H9 (cell line): ENCODE measurements around the gene CPLX1. TPM values are rescaled to one million over a fixed set of nuclear protein-coding genes. Genes with fewer than 3 reads are reported as not detected.

Source experiments
- DNase-seq: peaks from one replicate; pipeline ENCODE4 v3.0.0-alpha.2; 2017
- H2AFZ ChIP-seq: one replicate; pipeline ENCODE4 v1.6.1; 2013; ENCODE audit warnings: mild to moderate bottlenecking, low read length, control low read depth, moderate library complexity
- H2AK5ac ChIP-seq: 2 replicates; pipeline ENCODE4 v1.6.1; 2013; ENCODE audit warnings: low read length, control low read depth, mixed read lengths; ENCODE audit not compliant: insufficient read length
- H2BK120ac ChIP-seq: one replicate; pipeline ENCODE4 v1.6.1; 2013; ENCODE audit warnings: low read depth, mild to moderate bottlenecking, low read length, control low read depth, inconsistent platforms; ENCODE audit not compliant: poor library complexity, severe bottlenecking
- H2BK12ac ChIP-seq: 2 replicates; pipeline ENCODE4 v1.6.1; 2013; ENCODE audit warnings: low read length, control low read depth, mixed read lengths, low read depth; ENCODE audit not compliant: insufficient read length
- H2BK15ac ChIP-seq: 2 replicates; pipeline ENCODE4 v1.6.1; 2013; ENCODE audit warnings: low read depth, low read length, control low read depth
- H2BK20ac ChIP-seq: one replicate; pipeline ENCODE4 v1.6.1; 2013; ENCODE audit warnings: low read depth, mild to moderate bottlenecking, low read length, control low read depth, inconsistent platforms; ENCODE audit not compliant: poor library complexity, severe bottlenecking
- H2BK5ac ChIP-seq: 2 replicates; pipeline ENCODE4 v1.6.1; 2013; ENCODE audit warnings: low read length, control low read depth, mixed read lengths; ENCODE audit not compliant: insufficient read length
- H3K14ac ChIP-seq: 2 replicates; pipeline ENCODE4 v1.6.1; 2013; ENCODE audit warnings: low read length, control low read depth; ENCODE audit not compliant: insufficient read depth
- H3K18ac ChIP-seq: 2 replicates; pipeline ENCODE4 v1.6.1; 2013; ENCODE audit warnings: low read depth, mild to moderate bottlenecking, mixed read lengths, low read length, control low read depth; ENCODE audit not compliant: insufficient read length
- H3K23ac ChIP-seq: 2 replicates; pipeline ENCODE4 v1.6.1; 2013; ENCODE audit warnings: low read length, control low read depth, mixed read lengths, low read depth; ENCODE audit not compliant: insufficient read length
- H3K23me2 ChIP-seq: 2 replicates; pipeline ENCODE4 v1.6.1; 2013; ENCODE audit warnings: low read depth, mild to moderate bottlenecking, mixed read lengths, low read length, control low read depth; ENCODE audit not compliant: insufficient read length, poor library complexity, severe bottlenecking
- H3K27ac ChIP-seq: 2 replicates; pipeline ENCODE4 v1.5.1; 2013; ENCODE audit warnings: low read length, control low read depth, mixed read lengths, low read depth; ENCODE audit not compliant: insufficient read length
- H3K27me3 ChIP-seq: 2 replicates; pipeline ENCODE4 v1.6.1; 2013; ENCODE audit warnings: low read length, control low read depth, inconsistent platforms; ENCODE audit not compliant: insufficient read depth
- H3K4ac ChIP-seq: 2 replicates; pipeline ENCODE4 v1.6.1; 2013; ENCODE audit warnings: low read depth, mild to moderate bottlenecking, control low read depth, inconsistent platforms, low read length, moderate library complexity
- H3K4me1 ChIP-seq: 2 replicates; pipeline ENCODE4 v1.6.1; 2013; ENCODE audit warnings: low read length, control low read depth, inconsistent platforms; ENCODE audit not compliant: insufficient read depth
- H3K4me2 ChIP-seq: 2 replicates; pipeline ENCODE4 v1.6.1; 2013; ENCODE audit warnings: low read length, control low read depth, mixed read lengths; ENCODE audit not compliant: insufficient read length, insufficient read depth
- H3K56ac ChIP-seq: 2 replicates; pipeline ENCODE4 v1.6.1; 2013; ENCODE audit warnings: low read depth, mild to moderate bottlenecking, mixed read lengths, low read length, control low read depth; ENCODE audit not compliant: insufficient read length
- H3K79me1 ChIP-seq: 2 replicates; pipeline ENCODE4 v1.6.1; 2013; ENCODE audit warnings: low read depth, mild to moderate bottlenecking, moderate library complexity, low read length, control low read depth, inconsistent platforms; ENCODE audit not compliant: insufficient read depth, poor library complexity, severe bottlenecking
- H3K79me2 ChIP-seq: 2 replicates; pipeline ENCODE4 v1.6.1; 2013; ENCODE audit warnings: low read length, control low read depth, inconsistent platforms; ENCODE audit not compliant: insufficient read depth
- H3K9ac ChIP-seq: 2 replicates; pipeline ENCODE4 v1.6.1; 2013; ENCODE audit warnings: low read length, control low read depth, mixed read lengths; ENCODE audit not compliant: insufficient read length; ENCODE audit errors: extremely low read depth
- H3K9me3 ChIP-seq: one replicate; pipeline ENCODE4 v1.6.1; 2013; ENCODE audit warnings: low read depth, low read length, inconsistent platforms; ENCODE audit not compliant: control insufficient read depth
- H3T11ph ChIP-seq: one replicate; pipeline ENCODE4 v1.6.1; 2013; ENCODE audit warnings: mild to moderate bottlenecking, low read length, control low read depth, inconsistent platforms
- H4K20me1 ChIP-seq: one replicate; pipeline ENCODE4 v1.6.1; 2013; ENCODE audit not compliant: control insufficient read depth, insufficient read length, insufficient read depth
- H4K5ac ChIP-seq: 2 replicates; pipeline ENCODE4 v1.6.1; 2013; ENCODE audit warnings: low read depth, mild to moderate bottlenecking, mixed read lengths, low read length, control low read depth; ENCODE audit not compliant: insufficient read length
- H4K8ac ChIP-seq: replicated peaks from 2 replicates; pipeline ENCODE4 v1.6.1; 2013; ENCODE audit warnings: low read length, control low read depth, mixed read lengths, low read depth; ENCODE audit not compliant: insufficient read length
- H4K91ac ChIP-seq: 2 replicates; pipeline ENCODE4 v1.6.1; 2013; ENCODE audit warnings: low read depth, mild to moderate bottlenecking, moderate library complexity, mixed read lengths, low read length, control low read depth; ENCODE audit not compliant: insufficient read length
- H3K27ac Mint-ChIP-seq, 3 experiments: 2 replicates in 2 of 3; 3 replicates in 1 of 3; pipeline ENCODE4 v1.8.0; 2020 to 2021; ENCODE audit warnings: mixed read lengths in 3 of 3, mild to moderate bottlenecking in 1 of 3, moderate library complexity in 1 of 3
- H3K27me3 Mint-ChIP-seq: 2 replicates; pipeline ENCODE4 v1.8.0; 2021; ENCODE audit warnings: low read depth, mild to moderate bottlenecking, moderate library complexity, mixed read lengths
- H3K36me3 Mint-ChIP-seq, 3 experiments: 2 replicates in 2 of 3; 3 replicates in 1 of 3; pipeline ENCODE4 v1.8.0; 2020 to 2021; ENCODE audit warnings: low read depth in 3 of 3, mixed read lengths in 3 of 3; ENCODE audit not compliant: insufficient read depth in 1 of 3
- H3K4me1 Mint-ChIP-seq, 2 experiments: 2 replicates each; pipeline ENCODE4 v1.8.0; 2020; ENCODE audit warnings: mixed read lengths in 2 of 2
- H3K4me3 Mint-ChIP-seq, 2 experiments: 2 replicates in 1 of 2; 3 replicates in 1 of 2; pipeline ENCODE4 v1.8.0; 2020 to 2021; ENCODE audit warnings: mild to moderate bottlenecking in 2 of 2, mixed read lengths in 2 of 2, moderate library complexity in 1 of 2
- H3K9me3 Mint-ChIP-seq, 2 experiments: 2 replicates in 1 of 2; 3 replicates in 1 of 2; pipeline ENCODE4 v1.8.0; 2020; ENCODE audit warnings: mild to moderate bottlenecking in 2 of 2, mixed read lengths in 2 of 2, moderate library complexity in 1 of 2
- CTCF ChIP-seq: fragments of 200-600 bp; sonication (generic); conservative IDR thresholded peaks from 3 replicates; pipeline ENCODE4 v1.8.0; 2021; ENCODE audit warnings: antibody characterized with exemption, mild to moderate bottlenecking
- whole genome bisulfite sequencing: extraction: QIAGEN DNeasy Blood & Tissue Kit; methylation state at CpG from one replicate; pipeline ENCODE4 v1.1.7; 2013; ENCODE audit warnings: missing lambda C conversion rate, low lambda C conversion rate, mixed read lengths; ENCODE audit not compliant: insufficient read length; ENCODE audit errors: extremely low coverage; 5-methylcytosine and 5-hydroxymethylcytosine counted together
- total RNA-seq: library from RNA; stranded (reverse); gene quantifications from 2 replicates; pipeline ENCODE4 v1.2.1, GENCODE V29; 2021

CPLX1 gene
- total RNA-seq, 1 experiment from 2014 or later: 0.90 TPM

DNA sequence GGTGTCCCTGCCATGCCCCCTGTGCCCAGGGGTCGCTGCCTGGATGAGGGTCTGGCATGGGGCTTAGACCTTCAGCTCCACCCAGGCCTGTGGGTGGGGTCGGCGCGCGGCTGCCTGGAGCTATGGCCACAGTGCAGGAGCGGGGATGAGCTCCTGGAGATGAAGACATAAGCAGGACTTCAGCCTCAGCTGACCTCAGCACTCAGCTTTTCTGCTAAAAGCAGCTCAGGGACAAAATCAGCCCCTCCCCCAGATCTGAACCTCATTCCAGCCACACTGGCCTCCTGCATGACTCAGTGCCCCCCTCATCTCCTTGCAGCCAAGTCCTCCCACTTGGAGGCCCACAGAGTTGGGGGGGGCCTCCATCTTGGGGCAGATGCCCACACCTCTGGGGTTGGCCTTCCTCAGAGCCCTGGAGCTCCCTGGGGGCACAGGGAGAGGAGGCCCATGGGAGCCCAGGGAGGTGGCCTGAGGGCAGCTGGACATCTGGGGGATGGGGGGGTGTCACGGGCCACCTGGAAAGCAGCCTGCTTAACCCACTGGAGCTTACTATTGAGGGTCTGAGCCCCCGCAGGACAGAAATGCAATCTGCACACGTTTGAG is 19.4 kb upstream of the CPLX1 start:
- Histone ChIP-seq H3K23ac (no peak overlapping the region), H3K9me3 (no peaks in the 10 kb centered on the region)
- WGBS: no CpG with 5 or more reads among the region's 9 CpGs

More for the DNA sequence above, 19.4 kb upstream of the CPLX1 start:
- no peak overlapping the region for H3K4me2 ChIP-seq
- Mint-ChIP-seq H3K36me3 (peaks cover 9 to 10% (median 10%) of the 10 kb centered on the region in 3 experiments; a peak in 6 of 7 replicates), H3K27ac (no peak overlapping the region), H3K27me3 (no peaks in the 10 kb centered on the region; the same call in 1 of the 2 replicates), H3K4me3 (no peak overlapping the region), H3K4me1 (no peaks in the 10 kb centered on the region), H3K9me3 (peaks cover 6 to 7% of the 10 kb centered on the region in 2 experiments; a peak in 4 of 5 replicates)
- no peak overlapping the region for H2BK15ac ChIP-seq
- no peaks in the 10 kb centered on the region for H3K27me3 ChIP-seq
- H3K4me1 ChIP-seq: no peaks in the 10 kb centered on the region
- H3K14ac ChIP-seq: no peak overlapping the region
- no peak overlapping the region for H2AFZ ChIP-seq
- no peak overlapping the region for H4K5ac ChIP-seq
- H3T11ph ChIP-seq: no peak overlapping the region
- no peaks in the 10 kb centered on the region for H3K79me2 ChIP-seq
- no peak overlapping the region for H3K18ac ChIP-seq
- H3K23me2 ChIP-seq: no peaks in the 10 kb centered on the region
- no peak overlapping the region for H2BK20ac ChIP-seq
- H4K20me1 ChIP-seq: no peaks in the 10 kb centered on the region
- no peak overlapping the region for H2BK120ac ChIP-seq
- no peak overlapping the region for H3K56ac ChIP-seq
- H3K79me1 ChIP-seq: no peaks in the 10 kb centered on the region
- no peak overlapping the region for H4K91ac ChIP-seq
- H2AK5ac ChIP-seq: no peak overlapping the region
- no peak overlapping the region for H3K27ac ChIP-seq
- no peak overlapping the region for H3K9ac ChIP-seq
- no peak overlapping the region for H3K4ac ChIP-seq
- no peak overlapping the region for H2BK5ac ChIP-seq
- no peak overlapping the region for H4K8ac ChIP-seq
- DNase-seq: no peak
- H2BK12ac ChIP-seq: no peak overlapping the region
- TF ChIP-seq CTCF: no peak
